Peyer's patch (tissue), 4 donors: ENCODE results near the gene KRTAP4-3. TPM values are rescaled to one million over a fixed set of nuclear protein-coding genes. Genes with fewer than 3 reads are reported as not detected.
"Not testable (repeated sequence)": the region's sequence is repeated elsewhere in the genome, so short reads cannot be mapped to it uniquely, and the experiment has no call there.

ENCODE experiments used
- DNase-seq, 3 donors: peaks; one replicate each; pipeline ENCODE4 v3.0.0-alpha.2; 2017 to 2019
- H3K27ac ChIP-seq, 4 donors: fragments of 200-600 bp; sonication (generic); one replicate each; pipeline ENCODE4 v1.5.1; 2016 to 2019
- H3K27me3 ChIP-seq, 2 donors: fragments of 200-600 bp; sonication (generic); one replicate each; pipeline ENCODE4 v1.5.1; 2019
- H3K36me3 ChIP-seq, 3 donors: fragments of 200-600 bp; sonication (generic); one replicate each; pipeline ENCODE4 v1.5.1; 2016 to 2019
- H3K4me1 ChIP-seq, 4 donors: fragments of 200-600 bp; sonication (generic); one replicate each; pipeline ENCODE4 v1.5.1; 2016 to 2019
- H3K4me3 ChIP-seq, 4 donors: fragments of 200-600 bp; sonication (generic); 1 replicate in 3 of 4; 2 replicates in 1 of 4; pipeline ENCODE4 v1.5.1; 2016 to 2019; ENCODE audit warnings: mild to moderate bottlenecking in 1 of 4
- H3K9me3 ChIP-seq, 4 donors: fragments of 200-600 bp; sonication (generic); one replicate each; pipeline ENCODE4 v1.5.1; 2016 to 2019; ENCODE audit warnings: mild to moderate bottlenecking in 1 of 4
- POLR2A ChIP-seq, 2 donors: fragments of 450-650 bp; IDR thresholded peaks; one replicate each; pipeline ENCODE4 v1.5.1; 2017; ENCODE audit warnings: antibody characterized with exemption in 2 of 2, mild to moderate bottlenecking in 2 of 2, moderate library complexity in 2 of 2
- total RNA-seq, 4 donors: library from RNA; depleted of rRNA; stranded (reverse); fragments of >200 nt; gene quantifications; one replicate each; pipeline ENCODE4 v1.1.0, GENCODE V29; 2016
- TF ChIP-seq, protein P1 (sequence below), 6 experiments: fragments of 450-650 bp in 4 of 6; fragments of 200-600 bp in 2 of 6; sonication (generic) in 1 of 6; IDR thresholded peaks; one replicate each; pipeline ENCODE4 v1.5.1; 2017 to 2019; ENCODE audit warnings: antibody characterized with exemption in 6 of 6, mild to moderate bottlenecking in 3 of 6, moderate library complexity in 1 of 6

KRTAP4-3 gene
- total RNA-seq, 4 donors from 2014 or later = not detected

DNA sequence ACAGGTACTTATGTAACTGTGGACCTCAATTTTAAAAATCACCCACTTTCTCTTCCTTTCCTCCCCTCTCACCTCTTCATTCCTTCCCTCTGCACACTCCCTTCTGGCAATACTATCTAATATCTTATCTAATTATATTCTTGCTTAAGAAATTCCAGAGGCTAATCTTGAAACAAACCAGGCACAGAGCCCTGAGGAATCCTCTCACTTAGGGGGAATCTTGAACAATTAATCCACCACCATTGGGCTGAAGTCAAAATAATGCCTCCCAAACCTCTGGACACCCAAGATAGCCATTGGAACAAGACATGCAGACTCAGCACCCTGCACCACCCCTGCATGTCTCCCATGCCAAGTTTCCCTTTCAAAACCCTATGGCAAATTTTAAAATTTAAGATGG, 26.7 kb downstream of the KRTAP4-3 start:
- no peak for DNase-seq
- H3K27ac ChIP-seq = no peak overlapping the region
- TF ChIP-seq, protein P1, sequence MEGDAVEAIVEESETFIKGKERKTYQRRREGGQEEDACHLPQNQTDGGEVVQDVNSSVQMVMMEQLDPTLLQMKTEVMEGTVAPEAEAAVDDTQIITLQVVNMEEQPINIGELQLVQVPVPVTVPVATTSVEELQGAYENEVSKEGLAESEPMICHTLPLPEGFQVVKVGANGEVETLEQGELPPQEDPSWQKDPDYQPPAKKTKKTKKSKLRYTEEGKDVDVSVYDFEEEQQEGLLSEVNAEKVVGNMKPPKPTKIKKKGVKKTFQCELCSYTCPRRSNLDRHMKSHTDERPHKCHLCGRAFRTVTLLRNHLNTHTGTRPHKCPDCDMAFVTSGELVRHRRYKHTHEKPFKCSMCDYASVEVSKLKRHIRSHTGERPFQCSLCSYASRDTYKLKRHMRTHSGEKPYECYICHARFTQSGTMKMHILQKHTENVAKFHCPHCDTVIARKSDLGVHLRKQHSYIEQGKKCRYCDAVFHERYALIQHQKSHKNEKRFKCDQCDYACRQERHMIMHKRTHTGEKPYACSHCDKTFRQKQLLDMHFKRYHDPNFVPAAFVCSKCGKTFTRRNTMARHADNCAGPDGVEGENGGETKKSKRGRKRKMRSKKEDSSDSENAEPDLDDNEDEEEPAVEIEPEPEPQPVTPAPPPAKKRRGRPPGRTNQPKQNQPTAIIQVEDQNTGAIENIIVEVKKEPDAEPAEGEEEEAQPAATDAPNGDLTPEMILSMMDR (IDR thresholded peaks at IDR 0.05) = no peak
- TF ChIP-seq POLR2A (IDR thresholded peaks at IDR 0.05) = no peak
- peaks cover 0 to 9% (median 1%) of the 10 kb centered on the region in 4 donors for H3K9me3 ChIP-seq
- no peaks in the 10 kb centered on the region for H3K36me3 ChIP-seq
- no peak overlapping the region for H3K4me3 ChIP-seq
- no peaks in the 10 kb centered on the region for H3K27me3 ChIP-seq
- H3K4me1 ChIP-seq = no peaks in the 10 kb centered on the region

GRCh38 chr17:41140360-41141131, 27.5 kb downstream of the KRTAP4-3 start, which contains the start of gene KRTAP4-6:
TSS of gene KRTAP4-6 (minus strand) at chr17:41140544. CDS start at chr17:41140487, 57 bp downstream.
- H3K4me3 ChIP-seq = no peak within 1 kb of the TSS
- no peak within 1 kb of the TSS for H3K27ac ChIP-seq
- H3K27me3 ChIP-seq = no peaks in the 10 kb centered on the region
- DNase-seq = no peak
- H3K36me3 ChIP-seq = no peaks in the 10 kb centered on the region
- TF ChIP-seq, protein P1 (IDR thresholded peaks at IDR 0.05) = no peak
- H3K9me3 ChIP-seq = peaks cover 0 to 9% (median 1%) of the 10 kb centered on the region in 4 donors
- no peaks in the 10 kb centered on the region for H3K4me1 ChIP-seq

DNA sequence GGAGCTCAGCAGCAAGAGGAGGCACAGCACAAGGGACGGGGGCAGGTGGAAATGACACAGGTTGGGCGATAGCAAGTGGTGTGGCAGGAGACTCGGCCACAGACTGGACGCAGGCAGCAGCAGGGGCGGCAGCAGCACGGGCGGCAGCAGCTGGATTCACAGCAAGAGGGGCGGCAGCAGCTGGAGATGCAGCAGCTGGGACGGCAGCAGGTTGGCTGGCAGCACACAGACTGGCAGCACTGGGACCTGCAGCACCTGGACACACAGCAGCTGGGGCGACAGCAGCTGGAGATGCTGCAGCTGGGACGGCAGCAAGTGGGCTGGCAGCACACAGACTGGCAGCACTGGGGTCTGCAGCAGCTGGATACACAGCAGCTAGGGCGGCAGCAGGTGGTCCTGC, 28.2 kb downstream of the KRTAP4-3 start:
- H3K4me1 ChIP-seq, H3K27ac ChIP-seq, H3K36me3 ChIP-seq, DNase-seq, H3K4me3 ChIP-seq, H3K9me3 ChIP-seq, H3K27me3 ChIP-seq: not testable (repeated sequence)

GRCh38 chr17:41133880-41134735, 33.9 kb downstream of the KRTAP4-3 start:
- DNase-seq = no peak
- Histone ChIP-seq H3K27ac (no peak overlapping the region), H3K36me3 (no peaks in the 10 kb centered on the region), H3K27me3 (no peaks in the 10 kb centered on the region), H3K4me1 (no peaks in the 10 kb centered on the region), H3K4me3 (no peak overlapping the region), H3K9me3 (no peaks in the 10 kb centered on the region)
- TF ChIP-seq POLR2A (IDR thresholded peaks at IDR 0.05) = no peak
- TF ChIP-seq, protein P1 (IDR thresholded peaks at IDR 0.05) = no peak

- H3K27ac ChIP-seq = no peak overlapping the region
- no peaks in the 10 kb centered on the region for H3K9me3 ChIP-seq
- TF ChIP-seq POLR2A (IDR thresholded peaks at IDR 0.05) = no peak
- TF ChIP-seq, protein P1 (IDR thresholded peaks at IDR 0.05) = no peak
- no peaks in the 10 kb centered on the region for H3K27me3 ChIP-seq
- no peak overlapping the region for H3K4me3 ChIP-seq
- H3K4me1 ChIP-seq = no peaks in the 10 kb centered on the region
- no peaks in the 10 kb centered on the region for H3K36me3 ChIP-seq
- no peak for DNase-seq
Observed at GRCh38 chr17:41131979-41132378, 36.0 kb downstream of the KRTAP4-3 start.

DNA sequence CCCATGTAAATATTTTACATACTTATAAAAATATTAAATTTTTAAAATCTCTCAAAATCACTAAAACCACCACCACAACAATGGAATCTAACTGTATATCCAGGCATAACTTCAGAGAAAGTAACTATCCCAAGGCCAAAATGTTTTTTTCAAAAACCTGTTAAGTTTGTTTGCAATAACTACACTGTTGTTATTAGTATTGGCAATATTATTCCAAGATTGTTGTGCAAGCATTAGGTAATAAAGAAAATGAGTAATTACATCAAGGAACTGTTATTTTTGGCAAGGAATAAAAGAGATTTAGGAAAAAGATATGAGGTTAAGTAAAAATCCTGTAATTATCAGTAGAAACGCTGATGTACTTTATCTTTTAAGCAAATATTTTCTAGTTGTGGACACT, 40.6 kb downstream of the KRTAP4-3 start:
- Histone ChIP-seq H3K4me1 (no peaks in the 10 kb centered on the region), H3K9me3 (no peaks in the 10 kb centered on the region), H3K36me3 (no peaks in the 10 kb centered on the region), H3K4me3 (no peak overlapping the region), H3K27ac (no peak overlapping the region), H3K27me3 (no peaks in the 10 kb centered on the region)
- no peak for DNase-seq
- TF ChIP-seq POLR2A (IDR thresholded peaks at IDR 0.05) = no peak
- TF ChIP-seq, protein P1 (IDR thresholded peaks at IDR 0.05) = no peak
